Activated T-helper 1 cell treated with anti-CD3 and anti-CD28 coated beads, Interleukin-2, amount 50 U/mL, for 16 hours (primary cell): ENCODE results near the gene ATP10A.

Source experiments
- DNase-seq, 2 donors: peaks; one replicate each; pipeline ENCODE4 v3.0.0-alpha.2; 2020; ENCODE audit warnings: low read depth in 1 of 2, low spot score in 1 of 2

The ATP10A gene

GRCh38 chr15:25863111-25863967 is at the start of gene ATP10A:
TSS of gene ATP10A (minus strand) at chr15:25863327. CDS start at chr15:25863096, 231 bp downstream.
- no peak for DNase-seq

DNA sequence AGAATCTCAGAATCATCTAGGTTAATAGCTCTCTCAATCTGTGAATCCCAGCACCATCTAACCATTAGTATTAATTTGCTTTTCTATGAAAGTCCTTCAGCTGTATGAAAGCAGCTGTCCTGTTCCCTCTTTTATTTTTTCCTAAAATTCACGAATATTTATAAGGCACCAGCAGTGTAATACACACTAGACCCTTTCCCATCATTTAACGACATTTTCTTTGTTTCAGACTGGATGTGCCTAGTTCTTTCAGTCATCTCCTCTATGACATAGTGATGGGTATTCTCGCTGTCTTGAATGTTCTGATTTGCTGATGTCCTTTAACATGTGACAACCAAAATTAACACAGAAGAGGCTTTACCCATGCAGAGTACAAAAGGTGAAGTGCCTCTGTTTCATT is 48.9 kb upstream of the ATP10A start:
- DNase-seq, result no peak

GRCh38 chr15:25910832-25911231 is 47.7 kb upstream of the ATP10A start:
- no peak for DNase-seq

DNA sequence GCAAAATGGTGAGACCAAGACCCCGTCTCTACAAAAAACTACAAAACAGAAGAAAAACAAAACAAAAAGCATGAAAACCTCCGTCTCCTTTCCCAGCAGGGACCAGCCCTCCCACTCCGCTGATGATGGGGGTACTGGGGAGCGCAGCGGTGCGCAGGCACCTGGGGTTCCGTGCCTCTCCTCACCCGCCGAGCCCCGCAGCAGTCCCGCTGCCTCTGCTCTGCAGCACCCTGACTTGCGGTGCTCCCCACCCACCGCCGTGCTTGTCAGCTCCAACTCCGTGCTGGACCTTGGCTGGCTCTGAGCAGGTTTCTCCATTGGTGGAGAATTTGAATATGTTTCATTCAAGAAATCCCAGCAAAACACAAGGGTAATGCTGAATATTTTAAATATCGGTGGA is 46.7 kb upstream of the ATP10A start:
- DNase-seq, result no peak

DNA sequence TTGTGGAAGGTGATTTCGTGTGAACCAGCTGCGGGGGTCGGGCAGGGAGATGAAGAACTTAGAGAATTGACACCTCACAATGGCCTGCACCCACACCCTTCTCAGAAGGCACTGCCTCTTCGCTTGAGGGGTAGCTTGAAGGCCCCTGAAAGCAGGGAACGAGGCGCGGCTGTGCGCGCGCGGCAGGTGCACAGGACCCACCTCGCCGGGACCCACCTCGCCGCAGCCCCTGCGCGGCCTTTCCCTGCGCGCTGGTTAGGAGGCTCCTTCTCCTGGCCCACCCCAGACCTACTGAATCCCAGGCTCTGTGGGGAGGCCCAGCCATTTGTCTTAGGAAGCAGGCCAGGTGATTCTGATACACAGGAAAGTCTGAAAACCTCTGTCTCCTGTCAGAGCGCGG is 46.2 kb upstream of the ATP10A start:
- DNase-seq, result no peak

- no peak for DNase-seq
These were observed 42.0 kb upstream of the ATP10A start for GRCh38 chr15:25905140-25905539.

- DNase-seq, result no peak
These were observed 40.0 kb upstream of the ATP10A start for GRCh38 chr15:25903024-25903581.

DNA sequence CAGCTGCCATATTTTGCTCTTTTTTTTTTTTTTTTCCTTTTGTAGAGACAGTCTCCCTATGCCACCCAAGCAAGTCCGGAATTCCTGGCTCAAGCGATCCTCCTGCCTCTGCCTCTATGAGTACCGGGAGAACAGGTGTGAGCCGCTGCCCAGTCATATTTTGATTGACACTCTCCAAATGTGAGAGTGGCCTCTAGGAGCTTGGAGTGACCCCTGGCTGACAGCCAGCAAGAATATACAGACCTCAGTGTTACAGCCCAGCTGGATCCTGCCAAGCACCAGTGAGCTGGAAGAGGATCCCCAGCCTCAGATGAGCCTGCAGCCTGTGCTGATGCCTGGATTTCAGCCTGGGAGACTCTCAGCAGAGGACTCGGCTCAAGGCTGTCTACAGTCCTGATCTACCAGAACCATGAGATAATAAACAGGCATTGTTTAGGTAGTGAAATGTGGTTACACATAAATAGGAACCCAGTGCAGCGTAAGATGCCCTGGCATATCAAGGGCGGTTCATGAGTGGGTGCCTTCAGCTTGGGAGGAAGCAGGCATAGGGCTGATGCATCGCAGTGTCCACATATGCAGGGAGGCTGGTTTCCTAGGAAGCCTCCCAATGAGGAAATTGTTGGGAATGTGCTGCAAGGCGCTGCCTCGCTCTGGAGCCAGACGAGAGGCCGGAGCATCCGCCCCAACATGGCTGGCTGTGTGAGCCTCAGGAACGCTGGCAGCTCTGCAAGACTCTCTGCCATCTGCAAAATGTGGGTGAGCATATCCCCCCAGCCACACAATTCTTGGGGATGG is 38.9 kb upstream of the ATP10A start:
- DNase-seq, result no peak

DNA sequence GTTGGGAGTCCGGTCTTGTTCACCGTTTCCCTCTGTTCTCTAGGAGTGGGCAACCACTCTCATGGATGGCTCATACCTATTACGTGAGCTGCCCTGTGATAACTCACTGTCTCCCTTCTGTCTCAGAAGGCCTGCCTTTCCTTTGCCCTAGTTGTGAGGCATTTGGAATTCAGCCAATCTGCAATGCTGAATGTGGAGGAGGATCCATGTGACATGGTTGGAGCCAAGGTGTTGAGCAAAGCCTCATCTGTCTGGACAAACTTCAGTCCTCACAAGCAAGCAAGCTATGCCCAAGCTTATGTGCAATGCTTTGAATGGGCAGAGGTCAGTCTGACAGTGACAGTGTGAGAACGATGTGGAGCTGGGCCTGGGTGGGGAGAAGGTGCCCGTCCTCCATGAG is 37.8 kb upstream of the ATP10A start:
- DNase-seq, result no peak

GRCh38 chr15:25900431-25900830 is 37.3 kb upstream of the ATP10A start:
- DNase-seq, result no peak

DNA sequence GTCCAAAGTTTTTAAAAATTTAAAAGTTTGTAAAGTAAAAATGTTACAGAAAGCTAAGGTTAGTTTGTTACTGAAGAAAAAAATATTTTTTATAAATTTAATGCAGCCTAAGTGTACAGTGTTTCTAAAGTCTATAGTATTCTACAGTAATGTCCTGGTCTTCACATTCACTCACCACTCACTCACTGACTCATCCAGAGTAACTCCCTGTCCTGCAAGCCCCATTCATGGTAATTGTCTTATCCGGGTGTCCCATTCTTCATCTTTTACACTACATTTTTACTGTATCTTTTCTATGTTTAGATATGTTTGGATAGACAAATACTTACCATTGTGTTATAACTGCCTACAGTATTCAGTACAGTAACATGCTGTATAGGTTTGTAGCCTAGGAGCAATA is 36.7 kb upstream of the ATP10A start:
- no peak for DNase-seq

GRCh38 chr15:25897658-25898057 is 34.5 kb upstream of the ATP10A start:
- no peak for DNase-seq

- DNase-seq, result no peak
These were observed 31.3 kb upstream of the ATP10A start for GRCh38 chr15:25894371-25894902.

- DNase-seq, result no peak
These were observed 30.5 kb upstream of the ATP10A start for GRCh38 chr15:25893596-25893995.

GRCh38 chr15:25892126-25892525 is 29.0 kb upstream of the ATP10A start:
- DNase-seq, result no peak

GRCh38 chr15:25891081-25891480 is 28.0 kb upstream of the ATP10A start:
- no peak for DNase-seq

DNA sequence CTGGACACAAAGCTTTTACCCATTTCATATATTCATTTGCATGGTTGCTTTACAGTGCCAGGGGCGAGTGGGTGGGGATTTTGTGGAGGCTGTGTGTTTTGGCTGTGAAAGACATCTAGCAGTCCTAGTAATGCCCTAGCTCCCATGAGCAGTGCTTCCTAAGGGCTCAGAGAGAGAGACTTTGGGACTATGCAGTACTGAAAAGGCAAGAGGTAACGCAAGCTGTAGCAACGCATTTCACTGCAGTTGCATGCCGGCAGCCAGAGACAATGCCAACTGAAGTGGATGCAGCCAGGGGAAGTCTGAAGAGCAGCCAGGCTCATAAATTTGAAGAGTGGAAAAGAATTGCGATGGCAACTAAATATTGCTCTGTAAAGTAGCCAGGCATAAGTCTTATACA is 27.4 kb upstream of the ATP10A start:
- DNase-seq, result no peak

GRCh38 chr15:25887870-25888269 is 24.7 kb upstream of the ATP10A start:
- DNase-seq, result no peak

- no peak for DNase-seq
These were observed 23.5 kb upstream of the ATP10A start for GRCh38 chr15:25886498-25887140.

- no peak for DNase-seq
These were observed 21.2 kb upstream of the ATP10A start for GRCh38 chr15:25884370-25884769.
